ENCODE measurements around the gene APLF.

APLF gene

GRCh38 chr2:68468801-68469200 lies 1.4 kb downstream of the APLF start:
- H3K27me3 ChIP-seq (ENCODE audit: insufficient read depth, low read depth): no peaks in the 10 kb centered on the region
- no peak overlapping the region for H3K27ac ChIP-seq
- peaks cover 47% of the 10 kb centered on the region for H3K4me1 ChIP-seq (ENCODE audit: low read depth, poor library complexity, severe bottlenecking)
- peak overlapping the region; percentile 95 for H3K4me2 ChIP-seq
- TF ChIP-seq, protein P1, sequence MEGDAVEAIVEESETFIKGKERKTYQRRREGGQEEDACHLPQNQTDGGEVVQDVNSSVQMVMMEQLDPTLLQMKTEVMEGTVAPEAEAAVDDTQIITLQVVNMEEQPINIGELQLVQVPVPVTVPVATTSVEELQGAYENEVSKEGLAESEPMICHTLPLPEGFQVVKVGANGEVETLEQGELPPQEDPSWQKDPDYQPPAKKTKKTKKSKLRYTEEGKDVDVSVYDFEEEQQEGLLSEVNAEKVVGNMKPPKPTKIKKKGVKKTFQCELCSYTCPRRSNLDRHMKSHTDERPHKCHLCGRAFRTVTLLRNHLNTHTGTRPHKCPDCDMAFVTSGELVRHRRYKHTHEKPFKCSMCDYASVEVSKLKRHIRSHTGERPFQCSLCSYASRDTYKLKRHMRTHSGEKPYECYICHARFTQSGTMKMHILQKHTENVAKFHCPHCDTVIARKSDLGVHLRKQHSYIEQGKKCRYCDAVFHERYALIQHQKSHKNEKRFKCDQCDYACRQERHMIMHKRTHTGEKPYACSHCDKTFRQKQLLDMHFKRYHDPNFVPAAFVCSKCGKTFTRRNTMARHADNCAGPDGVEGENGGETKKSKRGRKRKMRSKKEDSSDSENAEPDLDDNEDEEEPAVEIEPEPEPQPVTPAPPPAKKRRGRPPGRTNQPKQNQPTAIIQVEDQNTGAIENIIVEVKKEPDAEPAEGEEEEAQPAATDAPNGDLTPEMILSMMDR (conservative IDR thresholded peaks at IDR 0.05; ENCODE audit: low read depth, low read length): no peak
- peaks cover 7% of the 10 kb centered on the region; the same call in 1 of the 2 replicates for H3K79me2 ChIP-seq (ENCODE audit: insufficient read depth, low read depth)
- H3K9ac ChIP-seq: no peak overlapping the region
- no peak overlapping the region for H3K4me3 ChIP-seq (IDR thresholded peaks at IDR 0.05; ENCODE audit: insufficient read depth, low read depth, low read length)
- H4K20me1 ChIP-seq (ENCODE audit: insufficient read depth): no peaks in the 10 kb centered on the region
- no peak overlapping the region for H2AFZ ChIP-seq (ENCODE audit: low read depth)
- H3K36me3 ChIP-seq (ENCODE audit: insufficient read depth): no peaks in the 10 kb centered on the region

GRCh38 chr2:68469935-68470334 lies 2.5 kb downstream of the APLF start:
- H3K27ac ChIP-seq: no peak overlapping the region
- H3K4me2 ChIP-seq: no peak overlapping the region
- peaks cover 7% of the 10 kb centered on the region; the same call in 1 of the 2 replicates for H3K79me2 ChIP-seq (ENCODE audit: insufficient read depth, low read depth)
- no peak overlapping the region for H2AFZ ChIP-seq (ENCODE audit: low read depth)
- H4K20me1 ChIP-seq (ENCODE audit: insufficient read depth): no peaks in the 10 kb centered on the region
- H3K27me3 ChIP-seq (ENCODE audit: insufficient read depth, low read depth): no peaks in the 10 kb centered on the region
- H3K36me3 ChIP-seq (ENCODE audit: insufficient read depth): no peaks in the 10 kb centered on the region
- no peak overlapping the region for H3K4me3 ChIP-seq (IDR thresholded peaks at IDR 0.05; ENCODE audit: insufficient read depth, low read depth, low read length)
- TF ChIP-seq, protein P1 (conservative IDR thresholded peaks at IDR 0.05; ENCODE audit: low read depth, low read length): no peak
- no peak overlapping the region for H3K9ac ChIP-seq
- H3K4me1 ChIP-seq (ENCODE audit: low read depth, poor library complexity, severe bottlenecking): peaks cover 36% of the 10 kb centered on the region

DNA sequence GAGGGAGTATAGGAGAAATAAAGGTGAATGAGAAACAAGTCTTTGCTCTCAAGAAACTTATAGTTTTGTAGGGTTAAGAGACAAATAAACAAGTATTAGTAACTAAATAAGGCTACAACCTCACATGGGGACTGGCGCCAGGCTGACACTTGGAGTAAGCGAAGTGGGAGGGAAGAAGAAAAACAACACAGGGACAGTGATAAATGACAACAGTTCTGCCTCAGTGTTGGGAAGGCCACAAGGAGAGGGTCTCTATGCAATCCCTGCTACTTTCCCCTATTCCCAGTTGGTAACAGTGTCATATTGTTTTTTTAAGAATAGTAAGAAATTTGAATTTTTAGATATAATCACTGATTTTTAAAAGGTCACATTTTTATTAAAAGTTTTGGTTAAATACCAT lies 4.0 kb downstream of the APLF start:
- H3K4me2 ChIP-seq: no peak overlapping the region
- no peak overlapping the region for H2AFZ ChIP-seq (ENCODE audit: low read depth)
- no peak overlapping the region for H3K27ac ChIP-seq
- H3K9ac ChIP-seq: no peak overlapping the region
- H3K36me3 ChIP-seq (ENCODE audit: insufficient read depth): no peaks in the 10 kb centered on the region
- no peaks in the 10 kb centered on the region for H4K20me1 ChIP-seq (ENCODE audit: insufficient read depth)
- TF ChIP-seq, protein P1 (conservative IDR thresholded peaks at IDR 0.05; ENCODE audit: low read depth, low read length): no peak
- peaks cover 23% of the 10 kb centered on the region for H3K4me1 ChIP-seq (ENCODE audit: low read depth, poor library complexity, severe bottlenecking)
- no peak overlapping the region for H3K4me3 ChIP-seq (IDR thresholded peaks at IDR 0.05; ENCODE audit: insufficient read depth, low read depth, low read length)
- peaks cover 7% of the 10 kb centered on the region; the same call in 1 of the 2 replicates for H3K79me2 ChIP-seq (ENCODE audit: insufficient read depth, low read depth)
- H3K27me3 ChIP-seq (ENCODE audit: insufficient read depth, low read depth): no peaks in the 10 kb centered on the region

DNA sequence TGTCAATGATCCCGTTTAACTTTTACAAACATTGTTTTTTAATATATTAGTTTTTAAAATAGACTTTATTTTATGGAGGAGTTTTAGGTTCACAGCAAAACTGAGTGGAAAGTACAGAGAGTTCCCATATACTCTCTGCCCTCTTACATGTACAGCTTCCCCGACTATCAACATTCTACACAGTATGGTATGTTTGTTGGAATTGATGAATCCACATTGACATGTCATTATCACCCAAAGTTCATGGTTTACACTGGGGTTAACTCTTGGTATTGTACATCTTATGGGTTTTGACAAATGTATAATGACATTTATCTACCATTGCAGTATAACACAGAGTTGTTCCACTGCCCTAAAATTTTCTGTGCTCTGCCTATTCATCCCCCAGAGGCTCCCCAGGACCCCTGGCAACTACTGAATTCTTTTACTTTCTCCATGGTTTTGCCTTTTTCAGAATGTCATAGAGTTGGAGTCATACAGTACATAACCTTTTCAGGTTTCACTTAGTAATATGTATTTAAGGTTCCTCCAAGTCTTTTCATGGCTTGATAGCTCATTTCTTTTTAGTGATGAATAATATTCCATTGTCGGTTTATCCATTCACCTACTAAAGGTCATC lies 5.5 kb downstream of the APLF start:
- no peak overlapping the region for H3K4me3 ChIP-seq (IDR thresholded peaks at IDR 0.05; ENCODE audit: insufficient read depth, low read depth, low read length)
- H2AFZ ChIP-seq (ENCODE audit: low read depth): no peak overlapping the region
- no peaks in the 10 kb centered on the region for H3K27me3 ChIP-seq (ENCODE audit: insufficient read depth, low read depth)
- no peaks in the 10 kb centered on the region for H4K20me1 ChIP-seq (ENCODE audit: insufficient read depth)
- no peak overlapping the region for H3K9ac ChIP-seq
- TF ChIP-seq, protein P1 (conservative IDR thresholded peaks at IDR 0.05; ENCODE audit: low read depth, low read length): no peak
- peaks cover 22% of the 10 kb centered on the region for H3K4me1 ChIP-seq (ENCODE audit: low read depth, poor library complexity, severe bottlenecking)
- H3K27ac ChIP-seq: no peak overlapping the region
- no peaks in the 10 kb centered on the region for H3K36me3 ChIP-seq (ENCODE audit: insufficient read depth)
- H3K4me2 ChIP-seq: no peak overlapping the region
- H3K79me2 ChIP-seq (ENCODE audit: insufficient read depth, low read depth): peaks cover 7% of the 10 kb centered on the region; the same call in 1 of the 2 replicates

All from KMS-11 (cell line).